ENCODE measurements around the gene OXTR. TPM values are rescaled to one million over a fixed set of nuclear protein-coding genes. Genes with fewer than 3 reads are reported as not detected.

The OXTR gene
- total RNA-seq, 4 donors from 2014 or later, result 0.27 to 4.2 (median 0.49) TPM; not detected in 1

GRCh38 chr3:8705575-8705974 is 63.8 kb downstream of the OXTR start:
- Histone ChIP-seq H3K27ac (no peak overlapping the region), H3K4me1 (no peaks in the 10 kb centered on the region), H3K9me3 (peaks cover 0 to 7% (median 0%) of the 10 kb centered on the region in 3 donors), H3K36me3 (no peaks in the 10 kb centered on the region), H3K4me3 (no peak overlapping the region), H3K27me3 (no peaks in the 10 kb centered on the region)
- ATAC-seq, result no peak
- 64 to 100% methylated on average over 1 to 3 of the region's 3 CpGs for WGBS, 2 donors (ENCODE audit: low coverage in 1 of 2)
- TF ChIP-seq POLR2A (IDR thresholded peaks at IDR 0.05) (no peak), CTCF (IDR thresholded peaks at IDR 0.05) (no peak), POLR2AphosphoS5 (IDR thresholded peaks at IDR 0.05) (no peak), EP300 (IDR thresholded peaks at IDR 0.05) (no peak)

GRCh38 chr3:8702560-8702959 is 66.9 kb downstream of the OXTR start:
- 41 to 58% methylated on average over 3 of the region's 3 CpGs for WGBS, 2 donors (ENCODE audit: low coverage in 1 of 2)
- no peak overlapping the region for H3K27ac ChIP-seq
- no peak for ATAC-seq
- peaks cover 0 to 10% (median 0%) of the 10 kb centered on the region in 3 donors for H3K9me3 ChIP-seq
- H3K27me3 ChIP-seq, result no peaks in the 10 kb centered on the region
- no peaks in the 10 kb centered on the region for H3K36me3 ChIP-seq
- H3K4me1 ChIP-seq, result no peaks in the 10 kb centered on the region
- H3K4me3 ChIP-seq, result no peak overlapping the region
- TF ChIP-seq CTCF (IDR thresholded peaks at IDR 0.05) (no peak), EP300 (IDR thresholded peaks at IDR 0.05) (no peak), POLR2A (IDR thresholded peaks at IDR 0.05) (no peak), POLR2AphosphoS5 (IDR thresholded peaks at IDR 0.05) (no peak)

Other genes with a start within 250 kb of the OXTR start
- gene SSUH2, start 124.8 kb downstream of the OXTR start, total RNA-seq, result 1 to 10 TPM in 1 of 4 donors, under 1 TPM in 1, not detected in 2; 0.27 to 3.8 TPM
- not detected for gene CAV3, start 35.8 kb downstream of the OXTR start, total RNA-seq
- gene RAD18, start 193.9 kb upstream of the OXTR start, total RNA-seq, result 1 to 10 TPM; 5.7 to 7.8 (median 6.6) TPM

Measured in gastroesophageal sphincter (tissue), 4 donors.